Motor neuron (in vitro differentiated cells): ENCODE results near the gene SUPT7L. TPM values are rescaled to one million over a fixed set of nuclear protein-coding genes. Genes with fewer than 3 reads are reported as not detected.

Source experiments
- ATAC-seq, 8 experiments: fragments of 200-7000 bp; cut with Tn5 transposase; replicated peaks in 6 of 8; 2 replicates each; pipeline ENCODE4 v1.8.0; 2021; ENCODE audit warnings: mild to moderate bottlenecking in 8 of 8, moderate library complexity in 8 of 8
- H3K27ac ChIP-seq, 2 donors: fragments of 250-450 bp; sonication (Bioruptor Pico); 2 replicates each; pipeline ENCODE4 v1.9.0; 2021; ENCODE audit warnings: antibody characterized with exemption in 2 of 2, mild to moderate bottlenecking in 2 of 2, moderate library complexity in 1 of 2
- H3K4me1 ChIP-seq, 2 donors: fragments of 250-450 bp; sonication (Bioruptor Pico); replicated peaks in 1 of 2; 2 replicates each; pipeline ENCODE4 v1.6.1; 2021; ENCODE audit warnings: antibody characterized with exemption in 2 of 2, mild to moderate bottlenecking in 2 of 2, moderate library complexity in 1 of 2
- H3K4me3 ChIP-seq, 5 donors: fragments of 250-450 bp; sonication (Bioruptor Pico); 2 replicates each; pipeline ENCODE4 v1.9.0; 2021; ENCODE audit warnings: antibody characterized with exemption in 5 of 5, mild to moderate bottlenecking in 5 of 5, moderate library complexity in 4 of 5
- WGBS, 10 experiments: fragments of 450-650 bp; shearing (Covaris generic); methylation state at CpG; one replicate each; pipeline ENCODE4 v1.0.0; 2022; 5-methylcytosine and 5-hydroxymethylcytosine counted together
- in situ Hi-C, 9 experiments: fragments of 400-800 bp; cut with MboI; loops; one replicate each; pipeline ENCODE4 v1.15.0; 2021; ENCODE audit warnings: low sequenced_read_pairs in 9 of 9, low pct_unique_long_range_greater_than_20kb in 2 of 9; ENCODE audit not compliant: unreplicated experiment in 9 of 9
- total RNA-seq, 8 experiments: library from RNA; unstranded; fragments of 300-600 nt; gene quantifications; 2 replicates each; pipeline versions ENCODE4 v1.2.3 to v1.2.4, GENCODE V29; 2022

SUPT7L gene
- 10 to 100 TPM; 33.9 to 59.7 (median 40.3) TPM for total RNA-seq

GRCh38 chr2:27663285-27664153 is at the start of gene SUPT7L, which contains the start of gene SLC4A1AP:
SUPT7L (minus strand) TSS chr2:27663614; CDS start chr2:27662192, 1,422 bp downstream.
SLC4A1AP (plus strand) TSS chr2:27663889; CDS start chr2:27663915, 26 bp downstream.
- H3K4me1 ChIP-seq: peaks cover 15 to 21% of the 10 kb centered on the region in 2 donors
- in situ Hi-C loops: no loop called here
- peak; percentile 84 to 92 (median 88) for ATAC-seq
- WGBS, 10 experiments: 0 to 2% (median 0%) methylated on average over 2 to 33 of the region's 56 CpGs
- peak within 1 kb of the TSS; percentile 97 for H3K27ac ChIP-seq
- peak within 1 kb of the TSS; percentile 84 to 89 (median 87) for H3K4me3 ChIP-seq

- in situ Hi-C loops: loop anchor here in 3 of 9 experiments (10.0 to 25.0 kb wide), 2 partner anchors 674 to 682 kb away; partner anchors contain the start of gene FOSL2 (in 3 of the 3)
- Histone ChIP-seq H3K4me3 (no peak overlapping the region), H3K27ac (no peak overlapping the region), H3K4me1 (no peaks in the 10 kb centered on the region)
- 69 to 100% (median 83%) methylated on average over 1 to 5 of the region's 5 CpGs; no CpG with 5 or more reads in 1 of the 10 experiments for WGBS, 10 experiments
- ATAC-seq: no peak
Observed at GRCh38 chr2:27713201-27713600, 49.8 kb upstream of the SUPT7L start.

- Histone ChIP-seq H3K4me1 (no peaks in the 10 kb centered on the region), H3K27ac (no peak overlapping the region), H3K4me3 (no peak overlapping the region)
- ATAC-seq: no peak
- 17 to 60% methylated on average over 1 of the region's 1 CpG; no CpG with 5 or more reads in 8 of the 10 experiments for WGBS, 10 experiments
- in situ Hi-C loops: loop anchor here in 3 of 9 experiments (10.0 to 25.0 kb wide), 2 partner anchors 675 to 682 kb away; partner anchors contain the start of gene FOSL2 (in 3 of the 3)
Observed at GRCh38 chr2:27712522-27712921, 49.1 kb upstream of the SUPT7L start.

- Histone ChIP-seq H3K4me3 (no peak overlapping the region), H3K4me1 (no peaks in the 10 kb centered on the region), H3K27ac (no peak overlapping the region)
- no peak for ATAC-seq
- in situ Hi-C loops: loop anchor here in 3 of 9 experiments (10.0 to 25.0 kb wide), 2 partner anchors 675 to 683 kb away; partner anchors contain the start of gene FOSL2 (in 3 of the 3)
- WGBS, 10 experiments: 40 to 100% (median 84%) methylated on average over 1 to 5 of the region's 5 CpGs; no CpG with 5 or more reads in 1 of the 10 experiments
Observed at GRCh38 chr2:27711804-27712203, 48.4 kb upstream of the SUPT7L start.

GRCh38 chr2:27710640-27711430 is 47.4 kb upstream of the SUPT7L start:
- H3K4me3 ChIP-seq: no peak overlapping the region
- H3K4me1 ChIP-seq: no peaks in the 10 kb centered on the region
- in situ Hi-C loops: loop anchor here in 3 of 9 experiments (10.0 to 25.0 kb wide), 2 partner anchors 676 to 684 kb away; partner anchors contain the start of gene FOSL2 (in 3 of the 3)
- ATAC-seq: no peak
- H3K27ac ChIP-seq: no peak overlapping the region
- 82 to 97% (median 92%) methylated on average over 3 to 8 of the region's 8 CpGs; no CpG with 5 or more reads in 2 of the 10 experiments for WGBS, 10 experiments

- no peaks in the 10 kb centered on the region for H3K4me1 ChIP-seq
- H3K4me3 ChIP-seq: no peak overlapping the region
- no peak for ATAC-seq
- H3K27ac ChIP-seq: no peak overlapping the region
- in situ Hi-C loops: loop anchor here in 3 of 9 experiments (10.0 to 25.0 kb wide), 2 partner anchors 677 to 685 kb away; partner anchors contain the start of gene FOSL2 (in 3 of the 3)
- WGBS, 10 experiments: 61 to 100% (median 92%) methylated on average over 2 to 7 of the region's 7 CpGs; no CpG with 5 or more reads in 4 of the 10 experiments
Observed at GRCh38 chr2:27709960-27710575, 46.7 kb upstream of the SUPT7L start.

- H3K4me1 ChIP-seq: no peaks in the 10 kb centered on the region
- in situ Hi-C loops: loop anchor here in 2 of 9 experiments (25.0 kb wide), 1 partner anchor 678 kb away; the partner anchor contains the start of gene FOSL2 (in 2 of the 2)
- 50 to 100% (median 78%) methylated on average over 1 to 2 of the region's 2 CpGs; no CpG with 5 or more reads in 2 of the 10 experiments for WGBS, 10 experiments
- H3K27ac ChIP-seq: no peak overlapping the region
- ATAC-seq: no peak
- H3K4me3 ChIP-seq: no peak overlapping the region
Observed at GRCh38 chr2:27709326-27709725, 45.9 kb upstream of the SUPT7L start.

GRCh38 chr2:27708666-27709065 is 45.3 kb upstream of the SUPT7L start:
- in situ Hi-C loops: loop anchor here in 2 of 9 experiments (25.0 kb wide), 1 partner anchor 679 kb away; the partner anchor contains the start of gene FOSL2 (in 2 of the 2)
- no peak for ATAC-seq
- WGBS, 10 experiments: 0 to 80% (median 44%) methylated on average over 1 to 2 of the region's 3 CpGs; no CpG with 5 or more reads in 4 of the 10 experiments
- Histone ChIP-seq H3K27ac (no peak overlapping the region), H3K4me3 (no peak overlapping the region), H3K4me1 (no peaks in the 10 kb centered on the region)

- in situ Hi-C loops: loop anchor here in 2 of 9 experiments (25.0 kb wide), 1 partner anchor 679 kb away; the partner anchor contains the start of gene FOSL2 (in 2 of the 2)
- Histone ChIP-seq H3K27ac (no peak overlapping the region), H3K4me1 (no peaks in the 10 kb centered on the region), H3K4me3 (no peak overlapping the region)
- 64 to 100% (median 84%) methylated on average over 2 to 3 of the region's 7 CpGs; no CpG with 5 or more reads in 4 of the 10 experiments for WGBS, 10 experiments
- ATAC-seq: no peak
Observed at GRCh38 chr2:27708257-27708654, 44.8 kb upstream of the SUPT7L start.

- no peak for ATAC-seq
Observed at GRCh38 chr2:27707462-27708256, 44.2 kb upstream of the SUPT7L start.

More at GRCh38 chr2:27707462-27708256, 44.2 kb upstream of the SUPT7L start:
- Histone ChIP-seq H3K4me3 (no peak overlapping the region), H3K27ac (no peak overlapping the region), H3K4me1 (no peaks in the 10 kb centered on the region)
- in situ Hi-C loops: loop anchor here in 2 of 9 experiments (25.0 kb wide), 1 partner anchor 680 kb away; the partner anchor contains the start of gene FOSL2 (in 2 of the 2)
- 48 to 90% (median 82%) methylated on average over 1 to 8 of the region's 9 CpGs; no CpG with 5 or more reads in 1 of the 10 experiments for WGBS, 10 experiments
